Progenitor cell of endocrine pancreas (in vitro differentiated cells): ENCODE measurements around the gene ZBTB16. TPM values are rescaled to one million over a fixed set of nuclear protein-coding genes. Genes with fewer than 3 reads are reported as not detected.

Experiments used
- DNase-seq: peaks from one replicate; pipeline ENCODE4 v3.0.0; 2021; ENCODE audit warnings: low spot score; ENCODE audit not compliant: unreplicated experiment
- H3K27ac Mint-ChIP-seq: 2 replicates; pipeline ENCODE4 v1.8.0; 2021; ENCODE audit warnings: mild to moderate bottlenecking, moderate library complexity, mixed read lengths
- H3K27me3 Mint-ChIP-seq: 2 replicates; pipeline ENCODE4 v1.8.0; 2021; ENCODE audit warnings: mixed read lengths
- H3K36me3 Mint-ChIP-seq: 2 replicates; pipeline ENCODE4 v1.8.0; 2022; ENCODE audit warnings: mixed read lengths; ENCODE audit not compliant: insufficient read depth
- H3K4me1 Mint-ChIP-seq: 2 replicates; pipeline ENCODE4 v1.8.0; 2021; ENCODE audit warnings: low read depth, mixed read lengths
- H3K4me3 Mint-ChIP-seq: 2 replicates; pipeline ENCODE4 v1.8.0; 2021; ENCODE audit warnings: low read depth, mild to moderate bottlenecking, moderate library complexity, mixed read lengths
- H3K9me3 Mint-ChIP-seq: 2 replicates; pipeline ENCODE4 v1.8.0; 2021; ENCODE audit warnings: low read depth, mixed read lengths
- total RNA-seq: library from RNA; stranded (reverse); gene quantifications from 2 replicates; pipeline ENCODE4 v1.2.1, GENCODE V29; 2021
- TF ChIP-seq, protein P1 (sequence below): fragments of 200-600 bp; sonication (generic); IDR thresholded peaks from one replicate; pipeline ENCODE4 v1.5.0; 2021; ENCODE audit warnings: antibody characterized with exemption, mild to moderate bottlenecking; ENCODE audit not compliant: unreplicated experiment

Gene ZBTB16
- total RNA-seq, 1 donor from 2014 or later = 29.6 TPM

- Mint-ChIP-seq H3K4me3 (no peak overlapping the region), H3K4me1 (peaks cover 83% of the 10 kb centered on the region), H3K36me3 (peaks cover 3% of the 10 kb centered on the region), H3K9me3 (no peaks in the 10 kb centered on the region), H3K27ac (peak overlapping the region; percentile 31), H3K27me3 (no peaks in the 10 kb centered on the region)
- TF ChIP-seq, protein P1, sequence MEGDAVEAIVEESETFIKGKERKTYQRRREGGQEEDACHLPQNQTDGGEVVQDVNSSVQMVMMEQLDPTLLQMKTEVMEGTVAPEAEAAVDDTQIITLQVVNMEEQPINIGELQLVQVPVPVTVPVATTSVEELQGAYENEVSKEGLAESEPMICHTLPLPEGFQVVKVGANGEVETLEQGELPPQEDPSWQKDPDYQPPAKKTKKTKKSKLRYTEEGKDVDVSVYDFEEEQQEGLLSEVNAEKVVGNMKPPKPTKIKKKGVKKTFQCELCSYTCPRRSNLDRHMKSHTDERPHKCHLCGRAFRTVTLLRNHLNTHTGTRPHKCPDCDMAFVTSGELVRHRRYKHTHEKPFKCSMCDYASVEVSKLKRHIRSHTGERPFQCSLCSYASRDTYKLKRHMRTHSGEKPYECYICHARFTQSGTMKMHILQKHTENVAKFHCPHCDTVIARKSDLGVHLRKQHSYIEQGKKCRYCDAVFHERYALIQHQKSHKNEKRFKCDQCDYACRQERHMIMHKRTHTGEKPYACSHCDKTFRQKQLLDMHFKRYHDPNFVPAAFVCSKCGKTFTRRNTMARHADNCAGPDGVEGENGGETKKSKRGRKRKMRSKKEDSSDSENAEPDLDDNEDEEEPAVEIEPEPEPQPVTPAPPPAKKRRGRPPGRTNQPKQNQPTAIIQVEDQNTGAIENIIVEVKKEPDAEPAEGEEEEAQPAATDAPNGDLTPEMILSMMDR = no peak
- no peak for DNase-seq
Observed at GRCh38 chr11:114088216-114088615, 28.7 kb downstream of the ZBTB16 start.

- peaks cover 3% of the 10 kb centered on the region for H3K36me3 Mint-ChIP-seq
- H3K4me3 Mint-ChIP-seq = no peak overlapping the region
- H3K27me3 Mint-ChIP-seq = no peaks in the 10 kb centered on the region
- TF ChIP-seq, protein P1 = no peak
- H3K27ac Mint-ChIP-seq = peak overlapping the region; percentile 2
- no peaks in the 10 kb centered on the region for H3K9me3 Mint-ChIP-seq
- peaks cover 84% of the 10 kb centered on the region for H3K4me1 Mint-ChIP-seq
- no peak for DNase-seq
Observed at GRCh38 chr11:114088836-114089235, 29.3 kb downstream of the ZBTB16 start.

- no peak for DNase-seq
- H3K4me3 Mint-ChIP-seq = no peak overlapping the region
- TF ChIP-seq, protein P1 = no peak
- H3K27me3 Mint-ChIP-seq = no peaks in the 10 kb centered on the region
- H3K27ac Mint-ChIP-seq = peak overlapping the region; percentile 98
- H3K9me3 Mint-ChIP-seq = no peaks in the 10 kb centered on the region
- peaks cover 75% of the 10 kb centered on the region for H3K4me1 Mint-ChIP-seq
- H3K36me3 Mint-ChIP-seq = peaks cover 3% of the 10 kb centered on the region
Observed at GRCh38 chr11:114089748-114090147, 30.2 kb downstream of the ZBTB16 start.

DNA sequence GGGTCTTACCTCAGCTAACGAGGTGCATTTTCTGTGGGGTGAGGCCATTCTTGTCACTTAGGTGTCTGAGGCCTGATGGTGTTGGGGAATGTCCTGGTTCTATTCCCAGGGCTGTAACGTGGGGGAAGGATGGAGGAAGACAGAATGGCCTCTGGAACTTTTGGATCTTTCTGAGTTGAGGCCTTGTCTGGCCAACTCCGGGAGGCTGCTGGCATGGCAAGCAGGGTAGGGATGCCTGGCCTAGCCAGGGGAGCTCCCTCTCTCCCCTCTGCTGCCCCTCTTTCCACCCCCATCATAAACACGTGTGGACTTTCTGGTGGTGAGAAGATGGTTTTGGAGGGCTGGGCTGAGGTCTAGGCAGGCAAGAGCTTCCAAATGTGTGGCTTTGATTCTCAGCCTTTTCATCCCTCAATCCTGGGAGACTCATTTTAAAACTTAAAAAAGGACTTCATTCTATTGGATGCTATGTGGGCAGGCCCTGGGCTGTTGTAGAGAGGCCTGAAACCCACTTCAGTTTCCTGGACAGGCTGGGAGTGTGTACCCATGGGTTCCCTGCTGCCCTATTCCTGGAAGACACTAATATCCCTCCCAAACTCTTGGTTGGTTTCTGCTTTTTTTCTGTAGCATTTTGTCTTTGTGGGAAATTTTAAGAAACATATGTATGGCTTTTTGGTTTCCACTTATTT is 30.9 kb downstream of the ZBTB16 start:
- Mint-ChIP-seq H3K9me3 (no peaks in the 10 kb centered on the region), H3K4me3 (no peak overlapping the region), H3K27ac (peak overlapping the region; percentile 98), H3K36me3 (peaks cover 3% of the 10 kb centered on the region), H3K4me1 (peaks cover 71% of the 10 kb centered on the region), H3K27me3 (no peaks in the 10 kb centered on the region)
- TF ChIP-seq, protein P1 = no peak
- DNase-seq = no peak

- peaks cover 70% of the 10 kb centered on the region for H3K4me1 Mint-ChIP-seq
- no peaks in the 10 kb centered on the region for H3K9me3 Mint-ChIP-seq
- H3K36me3 Mint-ChIP-seq = peaks cover 3% of the 10 kb centered on the region
- TF ChIP-seq, protein P1 = no peak
- no peaks in the 10 kb centered on the region for H3K27me3 Mint-ChIP-seq
- DNase-seq = no peak
- peak overlapping the region; percentile 98 for H3K27ac Mint-ChIP-seq
- H3K4me3 Mint-ChIP-seq = no peak overlapping the region
Observed at GRCh38 chr11:114090976-114091375, 31.5 kb downstream of the ZBTB16 start.
